ENCODE data around the gene SLC2A9.

DNA sequence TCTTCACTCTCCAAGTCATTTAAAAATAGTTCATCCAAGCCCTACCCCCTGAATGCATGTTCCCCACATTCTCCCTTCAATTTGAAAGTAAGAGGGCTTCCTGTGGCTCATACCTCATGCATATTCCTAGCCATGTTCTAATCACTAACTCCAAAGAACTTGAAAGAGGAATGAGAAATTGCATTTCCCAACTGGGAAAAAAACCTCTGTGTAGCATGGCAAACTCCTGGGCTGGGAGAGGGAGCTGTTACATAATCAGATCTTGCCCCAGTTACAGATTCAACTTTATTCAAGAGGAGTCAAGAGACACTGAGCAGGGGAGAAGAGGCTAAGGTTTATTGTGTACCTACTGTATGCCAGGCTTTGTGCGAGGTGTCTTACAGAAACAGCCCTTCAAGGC is 90.2 kb downstream of the SLC2A9 start:
- TF ChIP-seq, protein P1, sequence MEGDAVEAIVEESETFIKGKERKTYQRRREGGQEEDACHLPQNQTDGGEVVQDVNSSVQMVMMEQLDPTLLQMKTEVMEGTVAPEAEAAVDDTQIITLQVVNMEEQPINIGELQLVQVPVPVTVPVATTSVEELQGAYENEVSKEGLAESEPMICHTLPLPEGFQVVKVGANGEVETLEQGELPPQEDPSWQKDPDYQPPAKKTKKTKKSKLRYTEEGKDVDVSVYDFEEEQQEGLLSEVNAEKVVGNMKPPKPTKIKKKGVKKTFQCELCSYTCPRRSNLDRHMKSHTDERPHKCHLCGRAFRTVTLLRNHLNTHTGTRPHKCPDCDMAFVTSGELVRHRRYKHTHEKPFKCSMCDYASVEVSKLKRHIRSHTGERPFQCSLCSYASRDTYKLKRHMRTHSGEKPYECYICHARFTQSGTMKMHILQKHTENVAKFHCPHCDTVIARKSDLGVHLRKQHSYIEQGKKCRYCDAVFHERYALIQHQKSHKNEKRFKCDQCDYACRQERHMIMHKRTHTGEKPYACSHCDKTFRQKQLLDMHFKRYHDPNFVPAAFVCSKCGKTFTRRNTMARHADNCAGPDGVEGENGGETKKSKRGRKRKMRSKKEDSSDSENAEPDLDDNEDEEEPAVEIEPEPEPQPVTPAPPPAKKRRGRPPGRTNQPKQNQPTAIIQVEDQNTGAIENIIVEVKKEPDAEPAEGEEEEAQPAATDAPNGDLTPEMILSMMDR (IDR thresholded peaks at IDR 0.05), result no peak
- TF ChIP-seq POLR2A (IDR thresholded peaks at IDR 0.05), result no peak
- no peak for TF ChIP-seq EP300 (IDR thresholded peaks at IDR 0.05)
